Cerebellar cortex (tissue), 1 donor: ENCODE results near the gene NAV1.
A peak's percentile ranks its signal among the peaks of the same experiment; 100 is the strongest.
"Not testable (repeated sequence)": the region's sequence is repeated elsewhere in the genome, so short reads cannot be mapped to it uniquely, and the experiment has no call there.

ENCODE experiments used
- DNase-seq: peaks from one replicate; pipeline ENCODE4 v3.0.0-alpha.2; 2015; ENCODE audit warnings: low spot score

The NAV1 gene

GRCh38 chr1:201538612-201539551 lies at the start of gene NAV1:
Gene NAV1 (plus strand): TSS chr1:201539127. CDS start chr1:201622885, 83,758 bp downstream.
- peak; percentile 45 for DNase-seq

- DNase-seq = no peak
Measured at GRCh38 chr1:201489643-201490261, 49.2 kb upstream of the NAV1 start.

GRCh38 chr1:201490708-201491131 lies 48.2 kb upstream of the NAV1 start:
- no peak for DNase-seq

- no peak for DNase-seq
Measured at GRCh38 chr1:201491896-201492511, 46.9 kb upstream of the NAV1 start.

- not testable (repeated sequence) for DNase-seq
Measured at GRCh38 chr1:201493026-201493656, 45.8 kb upstream of the NAV1 start.

DNA sequence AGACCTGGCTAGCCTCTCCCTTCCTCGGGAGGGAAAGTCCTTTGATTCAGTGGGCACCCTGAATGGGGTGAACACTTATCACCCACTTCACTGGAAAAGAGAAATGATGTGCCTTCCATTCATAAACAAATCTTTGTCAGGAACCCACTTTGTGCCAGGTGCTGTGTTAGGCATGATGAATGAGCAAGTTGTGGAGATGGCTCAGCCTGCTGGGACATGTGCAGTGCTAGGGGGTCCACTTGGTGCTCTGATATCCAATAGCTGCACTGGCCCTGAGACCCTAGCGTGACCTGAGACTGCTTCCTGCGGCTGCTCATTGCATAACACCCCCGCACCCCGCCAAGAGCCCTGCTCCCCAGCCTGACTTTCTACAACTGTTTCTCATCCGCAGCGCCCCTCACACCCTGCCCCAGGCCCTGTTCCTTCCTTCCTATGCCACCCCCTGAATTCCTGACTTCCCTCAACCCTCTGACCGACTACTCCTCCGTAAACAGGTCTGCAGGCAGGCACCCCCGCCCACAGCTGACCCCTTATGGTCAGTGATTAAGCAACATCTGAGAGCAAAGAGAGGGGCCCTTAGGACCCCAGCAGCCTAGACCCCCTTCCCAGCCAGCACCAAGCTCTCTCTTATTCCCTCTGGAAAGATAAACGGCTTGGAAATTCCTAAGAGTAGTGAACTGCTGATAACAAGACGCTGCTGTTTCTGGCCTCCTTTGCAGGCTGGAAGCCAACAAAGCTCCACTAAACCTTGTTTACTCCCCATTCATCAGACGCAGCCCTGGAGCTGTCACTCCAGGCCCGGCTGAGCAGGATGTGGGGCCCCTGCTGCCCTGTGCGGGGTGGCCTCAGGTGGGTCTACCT lies 44.9 kb upstream of the NAV1 start:
- no peak for DNase-seq

- DNase-seq = no peak
Measured at GRCh38 chr1:201495551-201496295, 43.2 kb upstream of the NAV1 start.

GRCh38 chr1:201496296-201496690 lies 42.6 kb upstream of the NAV1 start:
- DNase-seq = no peak

DNA sequence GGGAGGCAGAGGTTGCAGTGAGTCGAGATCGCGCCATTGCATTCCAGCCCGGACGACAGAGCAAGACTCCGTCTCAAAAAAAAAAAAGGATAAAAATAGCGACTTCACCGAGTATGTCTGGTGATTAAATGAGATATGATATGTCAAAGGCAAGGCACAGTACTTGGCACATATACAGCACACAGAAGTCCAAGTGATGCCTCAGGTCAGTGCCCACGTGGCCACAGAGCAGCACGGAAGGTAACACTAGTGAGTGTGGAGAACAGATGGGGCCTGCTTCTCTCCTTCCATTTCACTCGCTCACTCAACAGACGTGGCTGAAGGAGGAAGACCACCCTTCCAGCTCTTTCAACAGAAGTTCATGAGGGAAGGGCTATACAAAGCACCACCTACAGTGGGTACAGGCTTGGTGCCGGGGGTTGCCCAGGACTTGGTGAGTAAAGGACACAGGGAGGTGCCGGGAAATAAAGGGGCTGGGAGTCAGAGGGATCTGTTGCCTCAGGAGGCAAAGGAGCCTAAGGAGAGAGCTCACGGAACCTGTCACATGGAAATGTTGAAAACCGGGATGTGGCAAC lies 40.9 kb upstream of the NAV1 start:
- DNase-seq = no peak

- DNase-seq = no peak
Measured at GRCh38 chr1:201498621-201499020, 40.3 kb upstream of the NAV1 start.

DNA sequence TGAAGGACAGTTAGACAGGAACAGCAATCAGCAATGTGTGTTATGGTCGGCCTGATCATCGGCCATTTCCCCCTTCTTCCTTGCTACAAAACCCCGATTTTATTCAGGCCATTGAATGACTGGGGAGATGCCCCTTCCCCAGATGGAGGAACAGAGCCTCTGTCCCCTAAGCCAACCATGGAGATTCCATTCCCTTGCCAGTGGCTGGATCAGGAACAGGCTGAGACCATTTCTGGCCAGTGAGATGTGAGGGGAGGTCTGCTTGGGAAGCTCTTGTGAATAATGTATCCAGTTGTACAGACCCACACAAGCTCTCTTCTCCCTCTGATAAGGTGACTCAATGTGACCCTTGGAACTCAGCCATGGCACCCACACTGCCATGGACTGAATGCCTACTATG lies 39.7 kb upstream of the NAV1 start:
- DNase-seq = no peak

DNA sequence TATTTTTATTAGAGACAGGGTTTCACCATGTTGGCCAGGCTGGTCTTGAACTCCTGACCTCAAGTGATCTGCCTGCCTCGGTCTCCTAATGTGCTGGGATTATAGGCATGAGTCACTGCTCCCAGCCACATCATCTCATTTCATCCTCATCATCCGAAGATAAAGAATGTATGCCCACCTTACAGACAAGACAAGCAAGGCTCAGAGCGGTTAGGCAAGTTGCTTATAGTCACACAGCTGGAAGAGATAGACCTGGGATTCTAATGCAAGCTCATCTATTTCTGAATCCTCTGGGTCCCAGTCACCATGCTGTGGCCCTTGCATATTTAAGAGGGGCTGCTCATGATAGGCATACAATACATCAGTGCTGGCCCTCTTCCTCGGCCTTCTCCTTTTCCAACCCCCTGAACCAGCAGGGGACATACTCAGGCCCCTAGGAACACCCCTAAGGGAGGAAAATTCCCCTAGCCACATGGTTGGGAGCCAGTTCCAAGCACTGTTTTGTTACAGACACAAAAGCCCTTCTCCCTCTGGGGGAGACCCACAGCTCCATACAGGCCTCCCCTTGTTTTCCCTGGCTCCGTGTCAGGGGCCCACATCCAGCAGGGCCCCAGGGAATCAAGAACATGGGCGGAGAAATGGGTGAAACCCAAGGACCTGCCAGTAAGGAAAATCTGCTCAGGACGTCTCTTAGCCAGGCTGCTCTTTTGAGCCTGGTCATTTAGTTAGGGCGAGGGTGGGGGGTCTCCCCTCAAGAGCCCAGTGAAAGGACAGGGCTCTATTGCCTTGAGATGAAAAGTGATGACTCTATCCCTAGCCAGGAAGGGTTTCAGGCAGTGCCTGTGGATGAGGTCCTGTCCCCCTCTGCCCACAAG lies 38.9 kb upstream of the NAV1 start:
- DNase-seq = peak; percentile 22

- DNase-seq = peak; percentile 39
Measured at GRCh38 chr1:201500670-201501120, 38.2 kb upstream of the NAV1 start.

GRCh38 chr1:201501144-201501543 lies 37.8 kb upstream of the NAV1 start:
- DNase-seq = no peak

- no peak for DNase-seq
Measured at GRCh38 chr1:201501812-201502510, 37.0 kb upstream of the NAV1 start.

DNA sequence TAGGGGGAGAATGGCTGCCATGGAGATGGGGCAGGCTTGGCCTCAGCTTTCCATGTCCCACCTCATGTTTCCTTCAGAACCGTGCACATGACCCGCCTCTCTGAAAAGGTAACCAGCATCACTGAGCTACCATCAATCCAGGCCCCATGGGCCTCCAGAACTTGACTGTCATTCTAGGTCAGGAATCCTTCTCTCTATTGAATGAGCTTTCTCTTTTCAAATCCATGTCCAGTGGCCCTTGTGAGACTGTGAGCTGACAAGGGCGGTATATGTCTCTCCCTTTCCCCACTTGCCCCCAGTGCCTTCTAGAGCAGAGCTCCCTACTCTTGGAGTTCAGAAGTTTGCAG lies 36.4 kb upstream of the NAV1 start:
- DNase-seq = no peak

DNA sequence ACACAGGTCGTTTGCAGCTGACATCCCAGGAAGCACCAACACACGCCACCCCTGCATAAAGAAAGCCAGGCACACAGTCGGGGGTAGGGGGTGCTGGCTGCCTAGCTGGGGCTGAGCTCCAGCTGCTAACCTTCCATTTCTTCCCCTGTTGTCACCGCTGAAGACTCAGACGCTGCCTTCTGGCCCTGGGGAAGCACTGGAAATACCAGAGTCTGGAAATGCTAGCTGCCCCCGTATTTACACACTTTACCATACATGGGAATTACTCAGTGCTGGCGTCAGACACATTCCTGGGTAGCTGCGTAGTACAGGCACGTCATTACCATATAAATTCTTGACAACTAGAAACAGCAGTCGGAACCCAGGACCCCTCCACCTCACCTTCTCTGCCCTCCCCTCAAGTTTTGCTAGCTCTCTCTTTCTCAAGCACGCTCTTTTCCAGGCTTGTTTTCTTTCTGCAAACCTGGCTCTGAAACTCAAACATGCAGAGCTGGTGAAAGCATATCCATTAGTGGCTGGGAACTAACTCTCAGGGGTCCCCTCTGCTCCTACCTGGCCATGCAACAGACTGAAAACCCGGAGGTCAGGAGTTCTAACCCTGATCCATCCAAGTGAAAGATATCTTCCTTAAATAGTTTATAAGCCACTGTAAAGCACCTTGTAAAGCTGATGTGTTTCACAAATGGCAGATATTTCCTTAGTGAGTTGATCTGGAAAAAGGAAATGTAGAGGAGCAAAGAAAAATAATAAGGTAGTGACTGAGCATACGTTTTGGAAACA lies 35.3 kb upstream of the NAV1 start:
- peak; percentile 49 for DNase-seq

GRCh38 chr1:201504179-201504631 lies 34.7 kb upstream of the NAV1 start:
- no peak for DNase-seq
